ENCODE results near the gene NBPF3.

Gene NBPF3

GRCh38 chr1:21520899-21521716 is 81.2 kb downstream of the NBPF3 start:
- DNase-seq: no peak

GRCh38 chr1:21521717-21522060 is 81.8 kb downstream of the NBPF3 start:
- no peak for DNase-seq

- DNase-seq: no peak
These were observed 82.6 kb downstream of the NBPF3 start for GRCh38 chr1:21522525-21523038.

GRCh38 chr1:21523297-21523813 is 83.4 kb downstream of the NBPF3 start:
- no peak for DNase-seq

GRCh38 chr1:21524220-21524619 is 84.3 kb downstream of the NBPF3 start:
- no peak for DNase-seq

GRCh38 chr1:21524686-21525339 is 84.9 kb downstream of the NBPF3 start:
- no peak for DNase-seq

- DNase-seq: no peak
These were observed 85.4 kb downstream of the NBPF3 start for GRCh38 chr1:21525340-21525717.

- no peak for DNase-seq
These were observed 86.5 kb downstream of the NBPF3 start for GRCh38 chr1:21526441-21526840.

GRCh38 chr1:21530368-21531016 is 90.6 kb downstream of the NBPF3 start:
- DNase-seq: no peak

- DNase-seq: no peak
These were observed 91.3 kb downstream of the NBPF3 start for GRCh38 chr1:21531241-21531640.

- DNase-seq: no peak
These were observed 92.6 kb downstream of the NBPF3 start for GRCh38 chr1:21532496-21532895.

GRCh38 chr1:21532992-21533534 is 93.1 kb downstream of the NBPF3 start:
- no peak for DNase-seq

GRCh38 chr1:21534146-21534545 is 94.2 kb downstream of the NBPF3 start:
- no peak for DNase-seq
